Fibroblast of mammary gland (primary cell): ENCODE results near the gene FAM43B.

Experiments used
- DNase-seq: peaks from one replicate; pipeline ENCODE4 v3.0.0-alpha.2; 2010; ENCODE audit warnings: low read depth
- H3K4me3 ChIP-seq: 2 replicates; pipeline ENCODE4 v1.5.1; 2011; ENCODE audit warnings: low read depth, mild to moderate bottlenecking, low read length, moderate library complexity; ENCODE audit not compliant: control insufficient read depth
- CTCF ChIP-seq: conservative IDR thresholded peaks from 2 replicates; pipeline ENCODE4 v1.5.1; 2011; ENCODE audit warnings: low read depth, low read length, inconsistent platforms; ENCODE audit not compliant: control insufficient read depth, insufficient read depth

FAM43B gene

GRCh38 chr1:20578721-20579395 is 26.5 kb downstream of the FAM43B start:
- peak; percentile 73 for DNase-seq
- TF ChIP-seq CTCF = no peak
- no peak overlapping the region for H3K4me3 ChIP-seq

- peak; percentile 37 for DNase-seq
- TF ChIP-seq CTCF = no peak
- H3K4me3 ChIP-seq = no peak overlapping the region
Measured at GRCh38 chr1:20584890-20585289, 32.5 kb downstream of the FAM43B start.

- TF ChIP-seq CTCF = peak; percentile 23
- H3K4me3 ChIP-seq = no peak overlapping the region
- DNase-seq = peak; percentile 33
Measured at GRCh38 chr1:20586953-20587660, 34.7 kb downstream of the FAM43B start.

GRCh38 chr1:20587661-20588053 is 35.3 kb downstream of the FAM43B start:
- TF ChIP-seq CTCF = no peak
- peak; percentile 87 for DNase-seq
- no peak overlapping the region for H3K4me3 ChIP-seq

GRCh38 chr1:20588634-20589225 is 36.4 kb downstream of the FAM43B start, which contains the start of gene CDA:
CDA (plus strand) TSS chr1:20589097; CDS start chr1:20589130, 33 bp downstream.
- peak within 1 kb of the TSS; percentile 35 for H3K4me3 ChIP-seq
- no peak for TF ChIP-seq CTCF
- DNase-seq = no peak

- H3K4me3 ChIP-seq = peak overlapping the region; percentile 35
- peak; percentile 92 for DNase-seq
- no peak for TF ChIP-seq CTCF
Measured at GRCh38 chr1:20589331-20590278, 37.2 kb downstream of the FAM43B start.
